ENCODE results near the gene RAP1A.

The RAP1A gene

DNA sequence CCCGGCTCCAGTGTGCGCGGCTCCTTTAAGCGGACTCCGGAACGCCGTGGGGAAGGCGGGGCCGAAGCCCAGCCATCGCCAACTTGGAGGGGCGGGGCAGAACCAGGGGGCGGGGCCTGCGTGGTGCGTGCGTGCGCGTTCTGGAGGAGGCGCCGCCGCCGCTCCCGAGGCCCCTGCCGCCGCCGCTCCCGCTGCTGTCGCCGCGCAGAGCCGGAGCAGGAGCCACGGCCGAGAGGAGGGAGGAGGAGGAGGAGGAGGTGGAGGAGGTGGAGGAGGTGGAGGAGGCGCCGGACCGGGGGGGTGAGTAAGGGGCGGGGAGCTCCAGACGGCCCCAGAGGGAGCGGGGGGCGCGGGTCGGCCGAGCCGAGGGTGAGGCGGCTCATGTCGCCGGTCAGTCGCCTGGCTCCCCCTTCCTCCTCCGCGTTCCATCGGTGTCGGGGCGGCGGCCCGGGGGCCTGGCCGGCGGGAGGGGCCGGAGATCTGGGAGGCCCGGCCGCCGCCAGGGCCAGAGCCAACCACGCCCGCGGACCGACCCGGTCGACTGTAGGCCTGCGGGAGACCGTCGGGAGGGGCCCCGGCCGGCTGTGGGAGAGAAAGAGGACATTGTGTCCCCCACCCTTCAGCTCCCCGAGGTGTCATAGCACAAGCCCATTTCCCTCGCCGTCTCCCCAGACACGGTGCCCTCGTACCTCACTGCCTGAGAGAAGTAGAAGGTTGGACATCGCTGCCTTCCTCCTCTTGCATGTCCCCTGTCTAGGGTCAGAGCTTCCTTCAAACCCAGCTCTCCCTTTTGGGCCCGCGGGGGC, at the start of gene RAP1A:
RAP1A (plus strand) TSS at position 155 of the 806 bp plus-strand sequence. CDS start 71,572 bp downstream, outside the sequence.
- DNase-seq (ENCODE audit: low spot score), result peak; percentile 94

GRCh38 chr1:111569913-111570312, 49.7 kb upstream of the RAP1A start:
- no peak for DNase-seq (ENCODE audit: low spot score)

DNA sequence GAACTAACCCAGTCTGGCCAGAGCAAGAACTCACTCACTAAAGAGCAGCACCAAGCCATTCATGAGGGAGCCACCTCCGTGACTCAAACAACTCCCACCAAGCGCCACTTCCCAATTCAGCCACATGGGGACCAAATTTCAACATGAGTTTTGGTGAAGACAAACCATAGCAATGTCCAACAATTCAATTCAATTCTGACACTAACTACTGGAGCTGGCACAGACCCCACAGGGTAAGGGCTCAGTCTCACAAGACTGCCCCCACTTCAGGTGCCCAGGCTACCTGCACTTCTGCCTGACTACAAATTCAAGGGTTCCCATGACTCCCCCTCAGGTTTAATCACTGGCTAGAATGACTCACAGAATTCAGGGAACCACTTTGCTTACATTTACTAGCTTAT, 48.8 kb upstream of the RAP1A start:
- DNase-seq (ENCODE audit: low spot score), result peak; percentile 47

GRCh38 chr1:111571239-111571638, 48.4 kb upstream of the RAP1A start:
- DNase-seq (ENCODE audit: low spot score), result no peak

- DNase-seq (ENCODE audit: low spot score), result peak; percentile 11
Measured at GRCh38 chr1:111571987-111572386, 47.6 kb upstream of the RAP1A start.

DNA sequence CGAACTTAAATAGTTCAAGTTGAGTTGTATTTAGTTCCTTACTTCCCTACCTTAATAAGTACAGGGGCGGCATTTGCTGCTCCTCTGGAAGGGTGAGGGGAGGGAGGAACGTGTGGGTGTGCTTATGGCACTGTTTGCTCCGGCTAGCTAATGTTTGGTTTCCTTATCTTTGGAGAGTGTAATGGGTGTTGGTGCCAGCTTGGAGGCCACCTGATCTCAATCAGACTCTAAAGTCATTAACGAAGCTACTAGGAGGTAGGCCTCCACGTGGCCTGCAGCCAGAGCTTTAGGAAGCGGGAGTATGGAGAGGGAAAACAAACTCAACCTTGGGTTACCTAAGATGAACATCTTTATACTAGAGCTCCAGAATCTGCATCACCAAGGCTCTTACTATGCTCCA, 43.0 kb upstream of the RAP1A start:
- DNase-seq (ENCODE audit: low spot score), result no peak

DNA sequence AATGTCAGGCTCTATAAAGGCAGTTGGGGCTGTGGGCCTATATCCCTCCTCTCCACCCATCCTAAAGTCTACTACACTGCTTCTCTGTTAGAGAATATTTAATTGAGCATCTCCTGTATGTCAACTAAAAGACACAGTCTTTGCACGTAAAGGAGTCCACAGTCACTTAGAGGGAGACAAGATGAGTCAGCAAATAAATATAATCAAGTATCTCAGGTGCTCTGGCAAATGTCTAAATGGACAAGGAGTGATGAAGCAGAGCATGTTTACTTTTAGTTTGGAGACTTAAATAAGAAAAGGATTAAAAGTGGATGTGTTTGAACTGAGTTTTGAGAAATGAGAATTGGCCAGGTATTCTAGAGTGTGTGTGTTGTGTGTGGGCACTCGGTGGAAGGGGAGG, 41.8 kb upstream of the RAP1A start:
- DNase-seq (ENCODE audit: low spot score), result no peak

DNA sequence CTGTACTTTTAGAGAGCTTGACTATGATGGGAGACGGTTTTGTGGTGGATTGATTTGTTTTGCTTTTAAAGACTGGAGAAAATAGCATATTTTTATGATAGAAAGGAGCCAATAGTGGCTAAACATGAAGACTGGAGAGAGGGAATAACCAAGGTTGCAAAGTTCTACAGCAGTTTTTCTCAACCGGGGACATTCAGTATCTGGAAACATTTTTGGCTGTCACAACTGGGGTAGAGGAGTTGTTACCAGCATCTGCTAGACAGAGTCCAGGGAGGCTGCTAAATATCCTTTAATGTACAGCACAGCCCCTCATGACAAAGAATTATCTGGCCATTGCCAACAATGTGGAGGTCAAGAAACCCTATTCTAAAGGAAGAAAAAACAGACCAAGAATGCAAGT, 38.4 kb upstream of the RAP1A start:
- no peak for DNase-seq (ENCODE audit: low spot score)

DNA sequence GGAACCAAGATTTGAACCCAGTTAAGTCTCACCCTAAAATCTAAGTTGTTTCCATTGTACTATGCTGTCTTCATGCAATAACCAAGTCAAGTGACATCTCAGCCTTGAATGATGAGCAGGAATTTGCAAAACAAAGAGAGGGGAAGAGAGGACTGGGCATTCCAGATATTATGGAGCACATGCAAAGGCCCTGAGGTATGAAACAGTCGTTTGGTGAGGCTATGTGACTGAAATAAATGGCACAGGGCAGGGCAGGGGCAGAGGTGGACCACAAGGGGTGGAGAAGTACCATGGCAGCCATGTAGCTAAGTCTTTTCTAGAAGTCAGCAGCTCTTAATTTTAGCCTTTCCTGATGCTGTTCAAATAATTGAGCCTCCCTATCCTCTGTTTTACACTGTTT, 37.6 kb upstream of the RAP1A start:
- no peak for DNase-seq (ENCODE audit: low spot score)

DNA sequence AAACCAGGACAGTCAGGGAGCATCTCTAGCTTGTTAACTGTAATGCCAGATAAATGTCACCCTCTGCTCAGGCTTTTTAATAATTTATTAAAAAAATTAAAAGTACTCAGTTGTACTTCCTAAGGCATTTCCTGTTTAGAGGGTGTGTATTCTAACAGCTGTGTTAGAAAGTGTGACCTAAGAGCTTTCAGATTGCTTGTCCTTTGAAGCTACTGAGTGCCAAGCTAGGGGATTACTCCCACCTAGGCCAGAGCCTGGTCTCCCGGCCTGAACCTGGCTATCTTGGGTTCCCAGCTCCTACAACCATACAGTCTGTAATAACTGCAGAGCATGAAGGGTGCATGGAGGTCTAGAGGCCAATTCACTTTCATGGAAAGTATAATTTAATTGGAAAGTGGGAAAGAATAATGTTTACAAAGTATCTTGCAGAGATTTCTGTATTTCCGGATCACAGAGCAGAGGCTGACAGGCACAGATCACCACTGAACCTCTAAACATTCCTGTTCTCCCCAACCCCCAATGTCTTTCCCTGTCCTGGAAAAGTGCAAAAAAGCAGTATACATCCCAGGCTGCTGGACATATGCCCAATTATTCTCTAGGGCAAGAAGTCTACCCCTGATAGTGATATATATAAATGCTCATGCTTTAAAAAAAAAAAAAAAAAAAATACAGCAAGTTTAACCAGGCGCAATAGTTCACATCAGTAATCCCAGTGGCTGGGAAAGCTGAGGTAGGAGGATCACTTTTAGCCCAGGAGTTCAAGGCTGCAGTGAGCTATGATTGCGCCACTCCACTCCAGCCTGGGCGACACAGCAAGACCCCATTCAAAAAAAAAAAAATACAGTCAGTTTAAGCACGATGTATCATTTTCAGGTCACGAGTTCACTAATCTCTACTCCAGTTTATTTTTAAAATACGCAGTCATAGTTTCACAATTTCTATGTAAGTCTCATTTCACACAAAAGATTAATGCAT, 36.7 kb upstream of the RAP1A start:
- DNase-seq (ENCODE audit: low spot score), result no peak

DNA sequence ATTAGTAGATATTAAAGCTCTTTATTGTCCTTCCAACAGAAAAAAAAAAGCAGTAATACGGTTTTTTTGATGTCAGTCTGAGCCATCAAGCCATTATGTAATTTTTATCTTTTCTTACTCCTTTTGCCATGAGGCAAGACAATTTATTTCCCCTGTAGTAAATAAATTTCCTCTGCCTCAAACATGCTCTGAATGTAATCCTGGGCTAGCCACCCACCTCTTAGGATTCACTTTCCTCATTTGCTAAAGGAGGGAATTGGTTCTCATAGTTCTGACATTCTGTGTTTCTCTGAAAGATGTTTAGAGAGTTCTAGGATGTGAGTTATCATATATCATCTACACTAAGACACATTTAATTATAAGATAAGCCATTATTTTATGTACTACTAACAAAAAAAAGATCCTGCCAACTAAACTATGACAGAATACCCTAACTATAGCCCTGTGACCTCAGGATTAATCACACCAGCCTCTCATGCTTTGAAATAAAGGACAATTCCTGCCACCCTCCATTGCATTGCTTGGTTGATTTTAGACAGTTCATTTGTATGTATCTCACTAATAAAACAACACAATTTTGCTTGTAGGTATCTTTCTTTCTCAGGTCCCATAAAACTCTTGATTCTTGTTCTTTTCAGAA, 34.0 kb upstream of the RAP1A start:
- no peak for DNase-seq (ENCODE audit: low spot score)

GRCh38 chr1:111586112-111586511, 33.5 kb upstream of the RAP1A start:
- DNase-seq (ENCODE audit: low spot score), result no peak

GRCh38 chr1:111587509-111588174, 31.9 kb upstream of the RAP1A start:
- no peak for DNase-seq (ENCODE audit: low spot score)

DNA sequence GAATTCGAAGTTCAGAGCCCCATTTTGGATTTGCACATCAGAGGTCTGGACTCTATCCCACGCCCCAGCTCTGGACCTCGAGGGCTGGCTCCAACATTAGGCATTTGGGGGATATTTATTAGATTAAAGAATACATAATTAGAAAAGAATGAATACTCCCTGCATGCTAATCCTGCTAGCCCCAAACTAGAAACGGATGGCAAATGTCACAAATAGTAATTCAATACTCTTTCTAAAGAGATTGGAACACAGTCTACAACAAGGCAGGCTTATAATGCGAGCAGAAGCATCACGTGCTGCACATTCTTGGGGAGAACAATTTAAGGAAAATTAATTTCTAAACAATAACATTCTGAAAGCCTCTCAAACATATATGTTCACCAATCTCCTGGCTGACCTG, 27.7 kb upstream of the RAP1A start:
- DNase-seq (ENCODE audit: low spot score), result no peak

DNA sequence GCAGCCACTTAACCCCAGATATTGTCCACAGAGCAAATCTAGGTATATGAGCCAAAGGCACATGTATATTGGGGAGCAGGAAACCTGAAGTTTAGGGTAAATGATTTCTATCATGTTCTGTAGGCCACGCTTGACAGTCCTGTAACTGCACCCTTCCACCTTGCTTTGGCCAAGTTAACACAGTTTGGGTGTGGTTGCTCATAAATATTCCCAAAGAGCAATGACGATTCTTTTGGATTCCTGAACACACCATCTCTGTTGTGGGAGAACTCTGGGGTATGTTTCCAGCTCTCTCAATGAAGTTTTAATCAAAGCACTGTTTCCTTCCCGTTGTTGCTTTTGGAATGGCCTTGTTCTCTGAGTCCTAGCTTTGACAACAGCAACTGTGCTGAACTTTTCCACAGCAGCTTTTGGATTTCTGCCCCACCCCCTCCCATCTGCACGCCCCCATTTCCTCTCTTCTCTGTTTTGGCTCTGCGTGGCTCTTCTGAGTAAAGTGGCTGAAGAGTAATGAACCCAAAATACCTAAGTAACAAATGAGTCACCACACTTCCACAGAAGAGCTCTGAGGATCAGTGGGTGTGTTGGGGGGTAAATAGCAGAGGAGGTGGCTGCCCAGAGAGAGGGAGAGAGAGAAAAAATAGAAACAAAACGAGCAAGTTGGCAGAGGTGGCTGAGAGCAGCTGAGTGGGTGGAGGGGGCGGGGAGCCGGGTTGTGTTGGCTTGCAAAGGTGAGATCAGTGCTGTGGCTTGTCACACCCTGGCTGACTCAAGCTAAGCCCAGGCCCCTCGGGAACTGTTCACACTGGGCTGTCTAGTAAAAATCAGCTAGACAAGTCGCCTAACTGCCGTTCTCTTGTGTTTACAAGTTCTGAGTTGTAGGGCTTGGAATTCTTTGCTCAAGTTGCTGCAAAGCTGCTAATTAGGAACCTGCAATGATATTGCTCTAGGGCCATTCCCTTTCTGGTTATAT, 26.9 kb upstream of the RAP1A start:
- DNase-seq (ENCODE audit: low spot score), result peak; percentile 74

GRCh38 chr1:111593403-111594305, 25.9 kb upstream of the RAP1A start:
- peak; percentile 15 for DNase-seq (ENCODE audit: low spot score)

GRCh38 chr1:111594306-111594693, 25.3 kb upstream of the RAP1A start:
- DNase-seq (ENCODE audit: low spot score), result no peak

GRCh38 chr1:111595807-111596206, 23.8 kb upstream of the RAP1A start:
- DNase-seq (ENCODE audit: low spot score), result no peak

DNA sequence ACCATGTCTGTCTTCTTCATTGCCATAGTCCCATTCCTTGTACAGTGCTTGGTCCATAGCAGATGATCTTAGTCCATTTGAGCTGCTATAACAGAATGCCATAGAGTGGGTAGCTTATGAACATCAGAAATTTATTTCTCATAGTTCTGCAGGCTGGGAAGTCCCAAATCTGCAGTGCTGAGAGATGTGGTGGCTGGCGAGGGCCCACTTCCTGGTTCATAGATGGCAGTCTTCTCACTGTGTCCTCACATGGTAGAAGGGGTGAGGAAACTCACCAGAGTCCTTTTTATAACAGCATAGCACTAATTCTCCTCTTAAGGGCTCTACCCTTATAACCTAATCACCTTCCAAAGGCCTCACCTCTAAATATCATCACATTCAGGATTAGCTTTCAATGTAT, 23.1 kb upstream of the RAP1A start:
- no peak for DNase-seq (ENCODE audit: low spot score)

GRCh38 chr1:111597426-111597825, 22.2 kb upstream of the RAP1A start:
- no peak for DNase-seq (ENCODE audit: low spot score)

All from cerebellar cortex (tissue), 1 donor.